Fibroblast of skin of abdomen (primary cell): ENCODE results near the gene TRAP1.
A peak's percentile ranks its signal among the peaks of the same experiment; 100 is the strongest.
"Not testable (repeated sequence)": the region's sequence is repeated elsewhere in the genome, so short reads cannot be mapped to it uniquely, and the experiment has no call there.

Source experiments
- DNase-seq: peaks from one replicate; pipeline ENCODE4 v3.0.0-alpha.2; 2013

Gene TRAP1

GRCh38 chr16:3671424-3671823 lies 45.9 kb downstream of the TRAP1 start:
- no peak for DNase-seq

- no peak for DNase-seq
Measured at GRCh38 chr16:3670711-3671110, 46.6 kb downstream of the TRAP1 start.

- no peak for DNase-seq
Measured at GRCh38 chr16:3669082-3669481, 48.2 kb downstream of the TRAP1 start.

- DNase-seq: no peak
Measured at GRCh38 chr16:3668626-3669025, 48.7 kb downstream of the TRAP1 start.

GRCh38 chr16:3665508-3665907 lies 51.8 kb downstream of the TRAP1 start:
- DNase-seq: no peak

GRCh38 chr16:3664187-3664896 lies 53.0 kb downstream of the TRAP1 start:
- no peak for DNase-seq

- DNase-seq: no peak
Measured at GRCh38 chr16:3662601-3663000, 54.7 kb downstream of the TRAP1 start.

GRCh38 chr16:3661922-3662321 lies 55.4 kb downstream of the TRAP1 start:
- no peak for DNase-seq

- no peak for DNase-seq
Measured at GRCh38 chr16:3661311-3661710, 56.0 kb downstream of the TRAP1 start.

- peak; percentile 77 for DNase-seq
Measured at GRCh38 chr16:3659251-3659650, 58.1 kb downstream of the TRAP1 start.

- no peak for DNase-seq
Measured at GRCh38 chr16:3656491-3657468, 60.5 kb downstream of the TRAP1 start.

GRCh38 chr16:3656160-3656490 lies 61.2 kb downstream of the TRAP1 start:
- DNase-seq: not testable (repeated sequence)

- no peak for DNase-seq
Measured at GRCh38 chr16:3655396-3656159, 61.7 kb downstream of the TRAP1 start.

GRCh38 chr16:3655030-3655395 lies 62.3 kb downstream of the TRAP1 start:
- DNase-seq: no peak

- DNase-seq: peak; percentile 33
Measured at GRCh38 chr16:3654249-3654991, 62.9 kb downstream of the TRAP1 start, which contains the start of gene DNASE1. Gene DNASE1 (plus strand): TSS chr16:3654691. CDS start chr16:3655374, 683 bp downstream.

GRCh38 chr16:3652373-3653195 lies 64.7 kb downstream of the TRAP1 start:
- DNase-seq: no peak

- DNase-seq: no peak
Measured at GRCh38 chr16:3651461-3652372, 65.6 kb downstream of the TRAP1 start.

GRCh38 chr16:3650631-3651265 lies 66.6 kb downstream of the TRAP1 start:
- no peak for DNase-seq

- no peak for DNase-seq
Measured at GRCh38 chr16:3646348-3646920, 70.9 kb downstream of the TRAP1 start.
